Tibial nerve (tissue), 4 donors: ENCODE results near the gene KRTAP4-2. TPM values are rescaled to one million over a fixed set of nuclear protein-coding genes. Genes with fewer than 3 reads are reported as not detected.

Experiments
- DNase-seq, 2 donors: peaks; one replicate each; pipeline ENCODE4 v3.0.0-alpha.2; 2019; ENCODE audit warnings: low spot score in 2 of 2
- H3K27ac ChIP-seq, 4 donors: fragments of 200-600 bp; sonication (generic) in 3 of 4; one replicate each; pipeline ENCODE4 v1.5.1; 2017 to 2019; ENCODE audit warnings: mild to moderate bottlenecking in 1 of 4
- H3K27me3 ChIP-seq, 2 donors: fragments of 200-600 bp; sonication (generic) in 1 of 2; one replicate each; pipeline versions ENCODE4 v1.5.1 to v1.6.0; 2017 to 2019
- H3K36me3 ChIP-seq, 3 donors: fragments of 200-600 bp; sonication (generic); one replicate each; pipeline ENCODE4 v1.5.1; 2018 to 2019
- H3K4me1 ChIP-seq, 4 donors: fragments of 200-600 bp; sonication (generic) in 3 of 4; one replicate each; pipeline ENCODE4 v1.5.1; 2017 to 2019
- H3K4me3 ChIP-seq, 4 donors: fragments of 200-600 bp; sonication (generic) in 3 of 4; one replicate each; pipeline ENCODE4 v1.5.1; 2017 to 2019; ENCODE audit warnings: mild to moderate bottlenecking in 1 of 4, moderate library complexity in 1 of 4
- H3K9me3 ChIP-seq, 4 donors: fragments of 200-600 bp; sonication (generic) in 3 of 4; one replicate each; pipeline ENCODE4 v1.5.1; 2017 to 2019
- CTCF ChIP-seq, 5 experiments: fragments of 200-600 bp in 3 of 5; fragments of 450-650 bp in 2 of 5; sonication (generic) in 3 of 5; IDR thresholded peaks; one replicate each; pipeline ENCODE4 v1.5.1; 2016 to 2019; ENCODE audit warnings: antibody characterized with exemption in 5 of 5, mild to moderate bottlenecking in 3 of 5, moderate library complexity in 2 of 5
- EP300 ChIP-seq, 2 donors: sonication (generic); formaldehyde crosslinking; IDR thresholded peaks; one replicate each; pipeline ENCODE4 v1.6.1; 2017; ENCODE audit warnings: antibody characterized with exemption in 2 of 2, mild to moderate bottlenecking in 1 of 2
- POLR2A ChIP-seq, 2 donors: fragments of 450-650 bp; IDR thresholded peaks; one replicate each; pipeline ENCODE4 v1.6.1; 2017; ENCODE audit warnings: antibody characterized with exemption in 2 of 2, mild to moderate bottlenecking in 2 of 2, moderate library complexity in 2 of 2
- WGBS, 2 donors: methylation state at CpG; one replicate each; pipeline ENCODE4 v1.1.5; 2018; 5-methylcytosine and 5-hydroxymethylcytosine counted together
- small RNA-seq: library from RNA; depleted of rRNA; stranded (forward); fragments of <200 nt; gene quantifications from one replicate; pipeline ENCODE3, GENCODE V24; 2016
- total RNA-seq, 4 donors: library from RNA; depleted of rRNA; stranded (reverse); fragments of >200 nt; gene quantifications; one replicate each; pipeline ENCODE4 v1.1.0, GENCODE V29; 2016

Gene KRTAP4-2
- total RNA-seq, 4 donors from 2014 or later: not detected

DNA sequence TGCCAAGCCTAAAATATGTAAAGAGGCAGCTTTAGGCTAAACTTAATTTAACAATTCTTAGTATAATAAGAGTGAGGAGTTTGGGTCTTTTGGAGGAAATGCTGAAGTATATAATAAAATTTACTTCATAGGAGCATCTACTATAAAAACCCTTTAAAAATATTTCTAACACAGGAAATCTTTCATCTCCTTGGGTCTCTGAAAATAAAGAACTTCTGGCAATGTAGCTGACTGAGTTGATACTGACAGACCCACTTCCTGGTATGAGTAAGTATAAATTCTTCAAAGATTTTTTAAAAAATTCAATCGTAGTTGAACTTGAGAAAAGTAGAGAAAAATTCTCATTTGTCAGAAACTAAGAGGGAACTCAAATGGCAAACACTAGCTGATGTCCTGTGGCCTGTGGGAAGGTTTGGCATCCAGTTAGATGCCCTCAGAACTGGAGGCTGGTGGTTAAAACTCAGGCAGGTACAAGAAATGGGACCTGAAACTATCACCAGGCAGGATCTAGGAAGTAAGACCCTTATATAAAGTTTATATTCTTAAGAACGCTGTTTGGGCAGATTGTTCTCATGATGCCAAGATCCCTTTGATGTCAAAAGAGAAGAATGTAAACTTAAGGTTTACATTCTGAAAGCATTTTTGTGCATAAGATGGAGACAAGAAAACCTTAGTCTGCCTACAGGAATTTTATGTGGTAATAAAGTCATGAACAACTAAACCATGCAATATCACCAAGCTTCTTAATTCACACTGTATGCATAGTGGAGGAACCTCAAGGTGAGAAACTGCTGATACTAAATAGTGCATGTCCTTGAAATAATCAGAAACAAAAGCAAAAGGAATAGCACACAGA, 43.9 kb downstream of the KRTAP4-2 start:
- Histone ChIP-seq H3K27ac (no peak overlapping the region), H3K4me1 (no peaks in the 10 kb centered on the region), H3K36me3 (no peaks in the 10 kb centered on the region), H3K27me3 (no peaks in the 10 kb centered on the region), H3K4me3 (no peak overlapping the region), H3K9me3 (no peaks in the 10 kb centered on the region)
- TF ChIP-seq CTCF (IDR thresholded peaks at IDR 0.05): no peak
- TF ChIP-seq POLR2A (IDR thresholded peaks at IDR 0.05): no peak
- no peak for TF ChIP-seq EP300 (IDR thresholded peaks at IDR 0.05)
- DNase-seq: no peak
- WGBS, 2 donors: 70% methylated on average over 2 of the region's 2 CpGs

- no peaks in the 10 kb centered on the region for H3K4me1 ChIP-seq
- no peaks in the 10 kb centered on the region for H3K9me3 ChIP-seq
- no peak for DNase-seq
- H3K27me3 ChIP-seq: no peaks in the 10 kb centered on the region
- H3K4me3 ChIP-seq: no peak overlapping the region
- H3K36me3 ChIP-seq: no peaks in the 10 kb centered on the region
- 84 to 85% methylated on average over 3 of the region's 3 CpGs for WGBS, 2 donors
- H3K27ac ChIP-seq: no peak overlapping the region
- TF ChIP-seq EP300 (IDR thresholded peaks at IDR 0.05): no peak
- TF ChIP-seq CTCF (IDR thresholded peaks at IDR 0.05): no peak
- no peak for TF ChIP-seq POLR2A (IDR thresholded peaks at IDR 0.05)
Measured at GRCh38 chr17:41131979-41132378, 46.0 kb downstream of the KRTAP4-2 start.

Small RNA genes lying within 50 kb of the gene (small RNA-seq; reads per million reads assigned to genes)
- gene KRTAP4-17P: not detected

Other genes starting within 250 kb of the KRTAP4-2 start
- not detected for gene KRT23, start 240.6 kb downstream of the KRTAP4-2 start, total RNA-seq
- gene KRT39, start 211.3 kb downstream of the KRTAP4-2 start, total RNA-seq: not detected
- not detected for gene KRT40, start 193.9 kb downstream of the KRTAP4-2 start, total RNA-seq
- gene KRTAP3-3, start 184.1 kb downstream of the KRTAP4-2 start, total RNA-seq: not detected
- not detected for gene KRTAP3-2, start 178.3 kb downstream of the KRTAP4-2 start, total RNA-seq
- gene KRTAP3-1, start 169.1 kb downstream of the KRTAP4-2 start, total RNA-seq: not detected
- gene KRTAP1-5, start 151.0 kb downstream of the KRTAP4-2 start, total RNA-seq: under 1 TPM in 1 of 4 donors, not detected in 3; 0.60 TPM
- gene KRTAP1-4, start 148.0 kb downstream of the KRTAP4-2 start, total RNA-seq: not detected
- gene KRTAP1-3, start 143.3 kb downstream of the KRTAP4-2 start, total RNA-seq: not detected
- gene KRTAP1-1, start 136.8 kb downstream of the KRTAP4-2 start, total RNA-seq: not detected
- not detected for gene KRTAP2-1, start 130.9 kb downstream of the KRTAP4-2 start, total RNA-seq
- gene KRTAP2-2, start 123.0 kb downstream of the KRTAP4-2 start, total RNA-seq: not detected
- not detected for gene KRTAP2-3, start 118.1 kb downstream of the KRTAP4-2 start, total RNA-seq
- not detected for gene KRTAP2-4, start 112.3 kb downstream of the KRTAP4-2 start, total RNA-seq
- not detected for gene KRTAP4-7, start 94.1 kb downstream of the KRTAP4-2 start, total RNA-seq
- gene KRTAP4-8, start 80.1 kb downstream of the KRTAP4-2 start, total RNA-seq: not detected
- not detected for gene KRTAP4-16, start 76.0 kb downstream of the KRTAP4-2 start, total RNA-seq
- gene KRTAP4-9, start 72.8 kb downstream of the KRTAP4-2 start, total RNA-seq: not detected
- not detected for gene KRTAP4-11, start 59.8 kb downstream of the KRTAP4-2 start, total RNA-seq
- not detected for gene KRTAP4-12, start 54.0 kb downstream of the KRTAP4-2 start, total RNA-seq
- gene KRTAP4-6, start 37.7 kb downstream of the KRTAP4-2 start, total RNA-seq: not detected
- gene KRTAP4-5, start 28.4 kb downstream of the KRTAP4-2 start, total RNA-seq: not detected
- gene KRTAP4-4, start 17.5 kb downstream of the KRTAP4-2 start, total RNA-seq: not detected
- gene KRTAP4-3, start 10.0 kb downstream of the KRTAP4-2 start, total RNA-seq: not detected
- gene KRTAP4-1, start 6.7 kb upstream of the KRTAP4-2 start, total RNA-seq: not detected
- gene KRTAP9-1, start 11.7 kb upstream of the KRTAP4-2 start, total RNA-seq: not detected
- not detected for gene KRTAP9-2, start 48.4 kb upstream of the KRTAP4-2 start, total RNA-seq
- not detected for gene KRTAP9-3, start 54.2 kb upstream of the KRTAP4-2 start, total RNA-seq
- not detected for gene KRTAP9-8, start 59.8 kb upstream of the KRTAP4-2 start, total RNA-seq
- gene KRTAP9-4, start 71.5 kb upstream of the KRTAP4-2 start, total RNA-seq: not detected
- not detected for gene KRTAP9-9, start 77.2 kb upstream of the KRTAP4-2 start, total RNA-seq
- gene KRTAP9-6, start 87.2 kb upstream of the KRTAP4-2 start, total RNA-seq: not detected
- gene KRTAP9-7, start 97.5 kb upstream of the KRTAP4-2 start, total RNA-seq: not detected
- gene KRTAP29-1, start 124.6 kb upstream of the KRTAP4-2 start, total RNA-seq: not detected
- not detected for gene KRTAP16-1, start 131.1 kb upstream of the KRTAP4-2 start, total RNA-seq
- gene KRTAP17-1, start 137.5 kb upstream of the KRTAP4-2 start, total RNA-seq: not detected
- gene KRT33A, start 172.6 kb upstream of the KRTAP4-2 start, total RNA-seq: not detected
- gene KRT33B, start 191.6 kb upstream of the KRTAP4-2 start, total RNA-seq: not detected
- not detected for gene KRT34, start 204.1 kb upstream of the KRTAP4-2 start, total RNA-seq
- not detected for gene KRT31, start 219.4 kb upstream of the KRTAP4-2 start, total RNA-seq
- not detected for gene KRT37, start 246.4 kb upstream of the KRTAP4-2 start, total RNA-seq